HepG2 (cell line): ENCODE data around the gene SLC25A45. TPM values are rescaled to one million over a fixed set of nuclear protein-coding genes. Genes with fewer than 3 reads are reported as not detected.

Experiments used
- ARID5B ChIP-seq: IDR thresholded peaks from 2 replicates; pipeline ENCODE4 v1.4.0; 2020; ENCODE audit warnings: mild to moderate bottlenecking, missing genetic modification reagents
- ELK4 ChIP-seq: sonication (generic); formaldehyde crosslinking; IDR thresholded peaks from 2 replicates; pipeline ENCODE4 v1.9.0; 2021; ENCODE audit warnings: missing genetic modification reagents, borderline replicate concordance
- ETV5 ChIP-seq: IDR thresholded peaks from 2 replicates; pipeline ENCODE4 v1.6.1; 2018; ENCODE audit warnings: missing biosample characterization, missing genetic modification reagents, inconsistent platforms, borderline replicate concordance
- GMEB2 ChIP-seq: IDR thresholded peaks from 2 replicates; pipeline ENCODE4 v1.6.1; 2016; ENCODE audit warnings: missing biosample characterization, missing genetic modification reagents, low read depth
- MIER3 ChIP-seq: IDR thresholded peaks from 2 replicates; pipeline ENCODE4 v1.6.1; 2016; ENCODE audit warnings: missing compliant biosample characterization, borderline replicate concordance
- MXI1 ChIP-seq: IDR thresholded peaks from 3 replicates; pipeline ENCODE4 v1.6.1; 2012; ENCODE audit warnings: low read depth, low read length, inconsistent platforms, borderline replicate concordance
- MYPOP ChIP-seq: sonication (generic); formaldehyde crosslinking; IDR thresholded peaks from 2 replicates; pipeline ENCODE4 v1.8.1; 2023; ENCODE audit warnings: mild to moderate bottlenecking, moderate library complexity, missing genetic modification reagents
- PPARG ChIP-seq: conservative IDR thresholded peaks from 2 replicates; pipeline ENCODE4 v1.6.1; 2016; ENCODE audit warnings: missing biosample characterization, missing genetic modification reagents
- SP1 ChIP-seq, 2 experiments: fragments of 450-650 bp in 1 of 2; sonication (generic) in 1 of 2; formaldehyde crosslinking in 1 of 2; IDR thresholded peaks; 2 replicates each; pipeline versions ENCODE4 v1.4.0 to v1.6.1; 2016 to 2020; ENCODE audit warnings: missing genetic modification reagents in 1 of 2
- SPEN ChIP-seq: sonication (generic); formaldehyde crosslinking; IDR thresholded peaks from 2 replicates; pipeline ENCODE4 v1.5.1; 2020; ENCODE audit warnings: low read depth, mild to moderate bottlenecking, missing genetic modification reagents
- TAF1 ChIP-seq: sonication (generic); formaldehyde crosslinking; IDR thresholded peaks from 2 replicates; pipeline ENCODE4 v1.4.0; 2020; ENCODE audit warnings: missing genetic modification reagents
- TFE3 ChIP-seq: IDR thresholded peaks from 2 replicates; pipeline ENCODE4 v1.6.1; 2016
- ZNF280B ChIP-seq: sonication (generic); formaldehyde crosslinking; IDR thresholded peaks from 2 replicates; pipeline ENCODE4 v1.5.0; 2020; ENCODE audit warnings: missing genetic modification reagents, mild to moderate bottlenecking, borderline replicate concordance
- polyA plus RNA-seq, 8 experiments: library from polyadenylated mRNA; depleted of rRNA in 3 of 8; stranded (reverse) in 7 of 8; unstranded in 1 of 8; fragments of >200 nt; fragmentation: Illumina TruSeq in 4 of 8; extraction: Trizol in 4 of 8; gene quantifications; 2 replicates each; pipeline versions ENCODE4 v1.2.1 to v1.2.3, GENCODE V29; 2011 to 2016; ENCODE audit warnings: low read depth in 4 of 8, missing spikeins in 1 of 8, mixed read lengths in 1 of 8; ENCODE audit not compliant: insufficient read depth in 1 of 8
- total RNA-seq, 5 experiments: library from RNA; depleted of rRNA; stranded (reverse); fragments of >200 nt; fragmentation: Illumina TruSeq; extraction: Trizol; gene quantifications; 2 replicates each; pipeline ENCODE4 v1.2.3, GENCODE V29; 2016; ENCODE audit warnings: low read depth in 1 of 5

The SLC25A45 gene
- total and polyA plus RNA-seq, 2 of the 13 experiments (the other 11 are each of a cell fraction or from before 2014, with no cell fraction given) = 1.2 to 3.4 TPM

- TF ChIP-seq ZNF280B (CRISPR knock-in tag) (no peak), ARID5B (CRISPR knock-in tag) (peak; percentile 48; the same call in 1 of the 2 replicates), GMEB2 (no peak), MXI1 (no peak; the same call in 2 of the 3 replicates), TAF1 (CRISPR knock-in tag) (peak; percentile 54; the same call in 1 of the 2 replicates), MIER3 (CRISPR knock-in tag) (peak; percentile 21; the same call in 1 of the 2 replicates), MYPOP (CRISPR knock-in tag) (0 out of 2 replicates have a peak, but pooled peaks have one; percentile 23), SPEN (CRISPR knock-in tag) (peak; percentile 58; the same call in 1 of the 2 replicates), SP1 (IDR thresholded peaks at IDR 0.05) (no peak), SP1 (CRISPR knock-in tag; IDR thresholded peaks at IDR 0.05) (peak; percentile 44; the same call in 1 of the 2 replicates), ETV5 (CRISPR knock-in tag) (peak; percentile 90), ELK4 (no peak), TFE3 (CRISPR knock-in tag) (peak; percentile 71), PPARG (peak; percentile 61)
These were observed 37.5 kb upstream of the SLC25A45 start (continued) for GRCh38 chr11:65419772-65420481.
